Glutamatergic neuron (in vitro differentiated cells): ENCODE measurements around the gene CAMTA1. TPM values are rescaled to one million over a fixed set of nuclear protein-coding genes. Genes with fewer than 3 reads are reported as not detected.

Source experiments
- DNase-seq: peaks from one replicate; pipeline ENCODE4 v3.0.0; 2022
- H3K27ac Mint-ChIP-seq: one replicate; pipeline ENCODE4 v1.8.0; 2020; ENCODE audit warnings: mild to moderate bottlenecking, mixed read lengths, inconsistent platforms; ENCODE audit not compliant: unreplicated experiment
- H3K27me3 Mint-ChIP-seq: one replicate; pipeline ENCODE4 v1.8.0; 2020; ENCODE audit warnings: mild to moderate bottlenecking, moderate library complexity, mixed read lengths, inconsistent platforms; ENCODE audit not compliant: unreplicated experiment
- H3K36me3 Mint-ChIP-seq: one replicate; pipeline ENCODE4 v1.8.0; 2020; ENCODE audit warnings: mild to moderate bottlenecking, mixed read lengths, inconsistent platforms; ENCODE audit not compliant: unreplicated experiment
- H3K4me1 Mint-ChIP-seq: one replicate; pipeline ENCODE4 v1.8.0; 2020; ENCODE audit warnings: mild to moderate bottlenecking, low read depth, mixed read lengths, inconsistent platforms; ENCODE audit not compliant: unreplicated experiment
- H3K4me3 Mint-ChIP-seq: one replicate; pipeline ENCODE4 v1.8.0; 2020; ENCODE audit warnings: mild to moderate bottlenecking, mixed read lengths, inconsistent platforms; ENCODE audit not compliant: unreplicated experiment
- H3K9me3 Mint-ChIP-seq: one replicate; pipeline ENCODE4 v1.8.0; 2020; ENCODE audit warnings: mild to moderate bottlenecking, moderate library complexity, mixed read lengths, inconsistent platforms; ENCODE audit not compliant: unreplicated experiment
- CTCF ChIP-seq: fragments of 200-600 bp; sonication (generic); IDR thresholded peaks from one replicate; pipeline ENCODE4 v1.5.0; 2021; ENCODE audit not compliant: partially characterized antibody, unreplicated experiment
- total RNA-seq: library from RNA; stranded (reverse); fragmentation: NEBNext Ultra II Directional; extraction: Animal tissue kit (Norgen Biotek cat#: 25700); gene quantifications from one replicate; pipeline ENCODE4 v1.2.1, GENCODE V29; 2021; ENCODE audit not compliant: unreplicated experiment

The CAMTA1 gene
- total RNA-seq, 1 donor from 2014 or later = 77.2 TPM

- peaks cover 7% of the 10 kb centered on the region for H3K4me1 Mint-ChIP-seq
- H3K9me3 Mint-ChIP-seq = no peaks in the 10 kb centered on the region
- H3K4me3 Mint-ChIP-seq = no peak overlapping the region
- no peak overlapping the region for H3K27ac Mint-ChIP-seq
- H3K36me3 Mint-ChIP-seq = no peaks in the 10 kb centered on the region
- no peaks in the 10 kb centered on the region for H3K27me3 Mint-ChIP-seq
- no peak for DNase-seq
- no peak for TF ChIP-seq CTCF
Observed at GRCh38 chr1:7229696-7230631, 444.7 kb downstream of the CAMTA1 start.

- DNase-seq = no peak
- Mint-ChIP-seq H3K27ac (peak overlapping the region; percentile 22), H3K4me1 (peaks cover 12% of the 10 kb centered on the region), H3K36me3 (no peaks in the 10 kb centered on the region), H3K4me3 (no peak overlapping the region), H3K9me3 (no peaks in the 10 kb centered on the region), H3K27me3 (no peaks in the 10 kb centered on the region)
- TF ChIP-seq CTCF = no peak
Observed at GRCh38 chr1:7232441-7233236, 447.4 kb downstream of the CAMTA1 start.

- no peak for TF ChIP-seq CTCF
- peaks cover 12% of the 10 kb centered on the region for H3K4me1 Mint-ChIP-seq
- H3K27ac Mint-ChIP-seq = no peak overlapping the region
- no peaks in the 10 kb centered on the region for H3K27me3 Mint-ChIP-seq
- H3K4me3 Mint-ChIP-seq = no peak overlapping the region
- DNase-seq = no peak
- H3K36me3 Mint-ChIP-seq = no peaks in the 10 kb centered on the region
- H3K9me3 Mint-ChIP-seq = no peaks in the 10 kb centered on the region
Observed at GRCh38 chr1:7233237-7233540, 447.9 kb downstream of the CAMTA1 start.

GRCh38 chr1:7233646-7234470 is 448.6 kb downstream of the CAMTA1 start:
- peaks cover 12% of the 10 kb centered on the region for H3K4me1 Mint-ChIP-seq
- no peak for DNase-seq
- no peak for TF ChIP-seq CTCF
- no peaks in the 10 kb centered on the region for H3K27me3 Mint-ChIP-seq
- no peak overlapping the region for H3K4me3 Mint-ChIP-seq
- H3K36me3 Mint-ChIP-seq = no peaks in the 10 kb centered on the region
- H3K27ac Mint-ChIP-seq = no peak overlapping the region
- no peaks in the 10 kb centered on the region for H3K9me3 Mint-ChIP-seq
